Breast epithelium (tissue), 4 donors: ENCODE measurements around the gene XPO5. TPM values are rescaled to one million over a fixed set of nuclear protein-coding genes. Genes with fewer than 3 reads are reported as not detected.

Experiments
- DNase-seq, 2 donors: peaks; one replicate each; pipeline ENCODE4 v3.0.0-alpha.2; 2019; ENCODE audit warnings: low spot score in 2 of 2
- H3K27ac ChIP-seq, 2 donors: fragments of 200-600 bp; sonication (generic) in 1 of 2; one replicate each; pipeline ENCODE4 v1.5.1; 2016 to 2019; ENCODE audit warnings: mild to moderate bottlenecking in 1 of 2
- H3K27me3 ChIP-seq, 2 donors: fragments of 200-600 bp; sonication (generic) in 1 of 2; one replicate each; pipeline versions ENCODE4 v1.5.1 to v1.6.0; 2017 to 2019; ENCODE audit warnings: control low read depth in 1 of 2, mild to moderate bottlenecking in 1 of 2
- H3K36me3 ChIP-seq: fragments of 200-600 bp; one replicate; pipeline ENCODE4 v1.5.1; 2019
- H3K4me1 ChIP-seq, 2 donors: fragments of 200-600 bp; sonication (generic); one replicate each; pipeline ENCODE4 v1.5.1; 2016 to 2019; ENCODE audit warnings: control low read depth in 1 of 2
- H3K4me3 ChIP-seq, 3 donors: fragments of 200-600 bp; sonication (generic); 1 replicate in 2 of 3; 2 replicates in 1 of 3; pipeline ENCODE4 v1.5.1; 2016 to 2019; ENCODE audit warnings: mild to moderate bottlenecking in 3 of 3, moderate library complexity in 2 of 3
- H3K9me3 ChIP-seq, 2 donors: fragments of 200-600 bp; sonication (generic) in 1 of 2; one replicate each; pipeline ENCODE4 v1.5.1; 2016 to 2019; ENCODE audit warnings: control low read depth in 1 of 2
- CTCF ChIP-seq, 3 donors: fragments of 450-650 bp; IDR thresholded peaks; one replicate each; pipeline ENCODE4 v1.5.1; 2016 to 2017; ENCODE audit warnings: antibody characterized with exemption in 3 of 3, mild to moderate bottlenecking in 3 of 3, moderate library complexity in 3 of 3
- POLR2A ChIP-seq: fragments of 450-650 bp; IDR thresholded peaks from one replicate; pipeline ENCODE4 v1.6.1; 2016; ENCODE audit warnings: antibody characterized with exemption, mild to moderate bottlenecking, moderate library complexity
- POLR2AphosphoS5 ChIP-seq, 3 donors: sonication (generic); formaldehyde crosslinking; IDR thresholded peaks; one replicate each; pipeline ENCODE4 v1.6.1; 2017; ENCODE audit warnings: antibody characterized with exemption in 3 of 3
- intact Hi-C: fragments of 100-400 bp; cut with DNase I; formaldehyde crosslinking; loops from one replicate; pipeline ENCODE4 v1.15.1; 2023; ENCODE audit warnings: low total_unique reads
- total RNA-seq, 3 donors: library from RNA; depleted of rRNA; stranded (reverse); fragments of >200 nt; gene quantifications; one replicate each; pipeline ENCODE4 v1.1.0, GENCODE V29; 2016

The XPO5 gene
- total RNA-seq, 3 donors from 2014 or later: 16.5 to 28.8 (median 27.2) TPM

- H3K4me1 ChIP-seq: peaks cover 12 to 15% of the 10 kb centered on the region in 2 donors
- intact Hi-C loops: no loop called here
- no peak for DNase-seq
- H3K9me3 ChIP-seq: no peaks in the 10 kb centered on the region
- H3K27me3 ChIP-seq: no peaks in the 10 kb centered on the region
- H3K36me3 ChIP-seq: no peaks in the 10 kb centered on the region
- peak overlapping the region; percentile 40 to 64 for H3K27ac ChIP-seq
- no peak for TF ChIP-seq POLR2A
- TF ChIP-seq POLR2AphosphoS5 (IDR thresholded peaks at IDR 0.05): no peak
- no peak for TF ChIP-seq CTCF (IDR thresholded peaks at IDR 0.05)
- no peak overlapping the region for H3K4me3 ChIP-seq
These were observed 82.6 kb downstream of the XPO5 start for GRCh38 chr6:43493230-43493629.

DNA sequence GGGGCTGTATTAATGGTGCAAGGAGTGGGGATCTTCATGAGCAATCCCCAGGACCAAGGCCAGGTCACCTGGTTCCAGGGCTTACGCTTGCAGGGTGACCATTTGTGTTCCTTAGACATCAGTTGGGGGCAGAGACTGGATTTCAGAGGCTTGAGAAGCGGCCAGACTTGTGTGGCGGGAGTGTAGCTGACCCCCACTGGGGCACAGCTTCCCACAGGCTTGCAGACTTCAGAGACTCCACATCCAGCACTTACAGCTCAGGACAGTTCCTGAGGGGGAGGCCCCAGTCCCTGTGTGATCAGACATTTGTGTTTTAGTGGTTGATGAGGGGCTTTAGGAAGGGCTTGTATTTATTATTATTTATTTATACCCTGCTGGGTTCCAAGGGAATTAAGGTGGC lies 83.2 kb downstream of the XPO5 start:
- Histone ChIP-seq H3K27ac (peak overlapping the region; percentile 45 to 64), H3K36me3 (no peaks in the 10 kb centered on the region), H3K27me3 (no peaks in the 10 kb centered on the region), H3K9me3 (no peaks in the 10 kb centered on the region), H3K4me3 (peak overlapping the region in 1 of 3 donors; percentile 0), H3K4me1 (peaks cover 12 to 15% of the 10 kb centered on the region in 2 donors)
- TF ChIP-seq POLR2AphosphoS5 (IDR thresholded peaks at IDR 0.05) (no peak), POLR2A (no peak), CTCF (IDR thresholded peaks at IDR 0.05) (no peak)
- intact Hi-C loops: no loop called here
- DNase-seq: no peak

GRCh38 chr6:43491750-43492661 lies 83.8 kb downstream of the XPO5 start:
- peaks cover 12 to 15% of the 10 kb centered on the region in 2 donors for H3K4me1 ChIP-seq
- no peak for TF ChIP-seq POLR2AphosphoS5 (IDR thresholded peaks at IDR 0.05)
- no peak for TF ChIP-seq CTCF (IDR thresholded peaks at IDR 0.05)
- no peak for TF ChIP-seq POLR2A
- H3K4me3 ChIP-seq: peak overlapping the region in 1 of 3 donors; percentile 0
- H3K36me3 ChIP-seq: no peaks in the 10 kb centered on the region
- intact Hi-C loops: no loop called here
- peak overlapping the region; percentile 45 to 64 for H3K27ac ChIP-seq
- no peaks in the 10 kb centered on the region for H3K27me3 ChIP-seq
- no peaks in the 10 kb centered on the region for H3K9me3 ChIP-seq
- peak; percentile 74 to 76 for DNase-seq

DNA sequence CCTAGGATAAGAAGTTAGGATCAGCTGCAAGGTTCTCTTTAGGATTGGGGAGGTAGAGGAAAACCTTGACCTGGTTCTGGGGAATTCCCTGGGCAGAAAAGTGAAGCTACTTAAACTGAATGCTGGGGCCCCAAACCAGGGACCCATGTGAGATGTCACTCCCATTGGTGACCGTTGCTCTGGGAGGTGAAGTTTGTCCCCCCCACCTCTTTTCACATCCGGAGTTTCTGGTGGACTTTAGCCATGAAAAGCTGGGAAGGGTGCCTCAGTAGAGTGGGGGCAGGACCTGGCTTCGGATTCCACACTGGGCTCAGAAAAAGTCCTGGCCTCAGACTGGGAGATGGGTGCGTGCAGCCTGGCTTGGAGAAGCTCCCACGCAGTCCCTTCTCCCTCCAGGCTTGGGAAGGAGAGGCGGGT lies 85.3 kb downstream of the XPO5 start:
- no peak for DNase-seq
- H3K9me3 ChIP-seq: no peaks in the 10 kb centered on the region
- intact Hi-C loops: no loop called here
- H3K36me3 ChIP-seq: no peaks in the 10 kb centered on the region
- no peak overlapping the region for H3K27ac ChIP-seq
- peaks cover 10 to 12% of the 10 kb centered on the region in 2 donors for H3K4me1 ChIP-seq
- TF ChIP-seq CTCF (IDR thresholded peaks at IDR 0.05): no peak
- TF ChIP-seq POLR2AphosphoS5 (IDR thresholded peaks at IDR 0.05): no peak
- TF ChIP-seq POLR2A: no peak
- H3K27me3 ChIP-seq: no peaks in the 10 kb centered on the region
- H3K4me3 ChIP-seq: no peak overlapping the region
